ENCODE measurements around the gene SLC9A2.

GRCh38 chr2:102724553-102724952 lies 105.2 kb downstream of the SLC9A2 start:
- TF ChIP-seq, protein P1, sequence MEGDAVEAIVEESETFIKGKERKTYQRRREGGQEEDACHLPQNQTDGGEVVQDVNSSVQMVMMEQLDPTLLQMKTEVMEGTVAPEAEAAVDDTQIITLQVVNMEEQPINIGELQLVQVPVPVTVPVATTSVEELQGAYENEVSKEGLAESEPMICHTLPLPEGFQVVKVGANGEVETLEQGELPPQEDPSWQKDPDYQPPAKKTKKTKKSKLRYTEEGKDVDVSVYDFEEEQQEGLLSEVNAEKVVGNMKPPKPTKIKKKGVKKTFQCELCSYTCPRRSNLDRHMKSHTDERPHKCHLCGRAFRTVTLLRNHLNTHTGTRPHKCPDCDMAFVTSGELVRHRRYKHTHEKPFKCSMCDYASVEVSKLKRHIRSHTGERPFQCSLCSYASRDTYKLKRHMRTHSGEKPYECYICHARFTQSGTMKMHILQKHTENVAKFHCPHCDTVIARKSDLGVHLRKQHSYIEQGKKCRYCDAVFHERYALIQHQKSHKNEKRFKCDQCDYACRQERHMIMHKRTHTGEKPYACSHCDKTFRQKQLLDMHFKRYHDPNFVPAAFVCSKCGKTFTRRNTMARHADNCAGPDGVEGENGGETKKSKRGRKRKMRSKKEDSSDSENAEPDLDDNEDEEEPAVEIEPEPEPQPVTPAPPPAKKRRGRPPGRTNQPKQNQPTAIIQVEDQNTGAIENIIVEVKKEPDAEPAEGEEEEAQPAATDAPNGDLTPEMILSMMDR (conservative IDR thresholded peaks at IDR 0.05 in 1 of 2, IDR thresholded peaks at IDR 0.05 in 1 of 2; ENCODE audit: extremely low read depth in 1 of 2, insufficient read depth in 1 of 2, low read depth in 1 of 2, low read length in 2 of 2), result no peak
- no peak for TF ChIP-seq EZH2 (IDR thresholded peaks at IDR 0.05; ENCODE audit: borderline replicate concordance, low read length)

All from mammary epithelial cell (primary cell).